Measurements from ENCODE around the gene METTL25B. TPM values are rescaled to one million over a fixed set of nuclear protein-coding genes. Genes with fewer than 3 reads are reported as not detected.

METTL25B gene
- total and polyA plus RNA-seq, 2 of the 13 experiments (the other 11 are each of a cell fraction or from before 2014, with no cell fraction given) = 11.9 to 24.0 TPM

GRCh38 chr1:156740237-156740740 lies 12.0 kb downstream of the METTL25B start:
- peaks cover 11% of the 10 kb centered on the region for H3K79me2 ChIP-seq (ENCODE audit: insufficient read depth, low read length)
- POLR2A ChIA-PET = interaction anchor here (0.7 to 3.3 kb wide), 9 partner anchors 8 to 79 kb away, joined by 3 to 125 read pairs (median 10); partner anchors contain the start of genes HDGF, ISG20L2, METTL25B and NES

More at GRCh38 chr1:156740237-156740740, 12.0 kb downstream of the METTL25B start:
- peak; percentile 1; the same call in 2 of the 3 replicates for ATAC-seq
- Histone ChIP-seq H2AFZ (ENCODE audit: low read length) (no peak overlapping the region), H3K36me3 (replicated peaks in 1 of 2; ENCODE audit: control insufficient read depth in 1 of 2, insufficient read depth in 2 of 2, low read length in 2 of 2) (peaks cover 10 to 33% of the 10 kb centered on the region in 2 experiments; a peak in 4 of 5 replicates), H3K4me1 (ENCODE audit: insufficient read depth, low read length) (peaks cover 16% of the 10 kb centered on the region), H3K4me3 (replicated peaks in 1 of 3; ENCODE audit: insufficient read depth in 1 of 3, low read depth in 2 of 3, low read length in 3 of 3) (peak overlapping the region; percentile 78 to 93 (median 81)), H3K27ac (ENCODE audit: extremely low read length, insufficient read depth, low read length) (peak overlapping the region; percentile 83), H3K9me3 (ENCODE audit: low read length) (no peaks in the 10 kb centered on the region), H3K27me3 (ENCODE audit: control insufficient read depth in 1 of 2, insufficient read depth in 2 of 2, low read length in 2 of 2) (no peaks in the 10 kb centered on the region; a peak in 1 of 5 replicates), H3K4me2 (ENCODE audit: low read depth, low read length) (peak overlapping the region; percentile 98), H4K20me1 (ENCODE audit: insufficient read depth, low read length) (no peaks in the 10 kb centered on the region), H3K9ac (ENCODE audit: insufficient read depth, low read depth, low read length) (peak overlapping the region; percentile 91)
- 11% methylated on average over 4 of the region's 7 CpGs for WGBS (ENCODE audit: low lambda C conversion rate)
- CTCF ChIA-PET (ENCODE audit: low intra/inter-chr PET ratio, low total read pairs) = no interaction called here
- intact Hi-C loops (cut with micrococcal nuclease; ENCODE audit: unreplicated experiment) (no loop called here), in situ Hi-C loops (cut with HindIII; ENCODE audit: extremely low pct_ligation_motif_present, low pct_unique_long_range_greater_than_20kb) (no loop called here)
- no peak for DNase-seq (ENCODE audit: low spot score)
- FAIRE-seq = no peak
- TF ChIP-seq, protein P1, sequence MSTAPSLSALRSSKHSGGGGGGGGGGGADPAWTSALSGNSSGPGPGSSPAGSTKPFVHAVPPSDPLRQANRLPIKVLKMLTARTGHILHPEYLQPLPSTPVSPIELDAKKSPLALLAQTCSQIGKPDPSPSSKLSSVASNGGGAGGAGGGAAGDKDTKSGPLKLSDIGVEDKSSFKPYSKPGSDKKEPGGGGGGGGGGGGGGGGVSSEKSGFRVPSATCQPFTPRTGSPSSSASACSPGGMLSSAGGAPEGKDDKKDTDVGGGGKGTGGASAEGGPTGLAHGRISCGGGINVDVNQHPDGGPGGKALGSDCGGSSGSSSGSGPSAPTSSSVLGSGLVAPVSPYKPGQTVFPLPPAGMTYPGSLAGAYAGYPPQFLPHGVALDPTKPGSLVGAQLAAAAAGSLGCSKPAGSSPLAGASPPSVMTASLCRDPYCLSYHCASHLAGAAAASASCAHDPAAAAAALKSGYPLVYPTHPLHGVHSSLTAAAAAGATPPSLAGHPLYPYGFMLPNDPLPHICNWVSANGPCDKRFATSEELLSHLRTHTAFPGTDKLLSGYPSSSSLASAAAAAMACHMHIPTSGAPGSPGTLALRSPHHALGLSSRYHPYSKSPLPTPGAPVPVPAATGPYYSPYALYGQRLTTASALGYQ (CRISPR knock-in tag; IDR thresholded peaks at IDR 0.05) = no peak
- TF ChIP-seq ZNF496 (CRISPR knock-in tag; IDR thresholded peaks at IDR 0.05; ENCODE audit: insufficient replicate concordance) = no peak
- TF ChIP-seq MAFK (conservative IDR thresholded peaks at IDR 0.05 in 1 of 2, IDR thresholded peaks at IDR 0.05 in 1 of 2; ENCODE audit: low read length in 2 of 2) = peak; percentile 51 to 69; a peak in 2 of 4 replicates
- no peak for TF ChIP-seq ZNF713 (CRISPR knock-in tag; IDR thresholded peaks at IDR 0.05)
- TF ChIP-seq ZNF629 (CRISPR knock-in tag; conservative IDR thresholded peaks at IDR 0.05) = peak; percentile 63
- no peak for TF ChIP-seq ZNF432 (CRISPR knock-in tag; IDR thresholded peaks at IDR 0.05; ENCODE audit: borderline replicate concordance)
- peak; percentile 64; the same call in 1 of the 2 replicates for TF ChIP-seq MAFF (IDR thresholded peaks at IDR 0.05; ENCODE audit: low read depth, low read length)
- no peak for TF ChIP-seq ELF1 (CRISPR knock-in tag; IDR thresholded peaks at IDR 0.05)
- 0 out of 2 replicates have a peak, but pooled peaks have one; percentile 14 for TF ChIP-seq ZNF724P (CRISPR knock-in tag; IDR thresholded peaks at IDR 0.05; ENCODE audit: borderline replicate concordance)
- TF ChIP-seq SMYD3 (CRISPR knock-in tag; IDR thresholded peaks at IDR 0.05) = no peak
- no peak for TF ChIP-seq FOXA3 (CRISPR knock-in tag; IDR thresholded peaks at IDR 0.05)
- TF ChIP-seq ATF1 (CRISPR knock-in tag; IDR thresholded peaks at IDR 0.05) = no peak
- TF ChIP-seq NKX3-1 (CRISPR knock-in tag; IDR thresholded peaks at IDR 0.05) = 0 out of 2 replicates have a peak, but pooled peaks have one; percentile 10
- no peak for TF ChIP-seq ZNF431 (CRISPR knock-in tag; IDR thresholded peaks at IDR 0.05; ENCODE audit: borderline replicate concordance, low read depth)
- no peak for TF ChIP-seq PCBP1 (IDR thresholded peaks at IDR 0.05; ENCODE audit: borderline replicate concordance, low read depth, low read length)
- TF ChIP-seq, protein P2, sequence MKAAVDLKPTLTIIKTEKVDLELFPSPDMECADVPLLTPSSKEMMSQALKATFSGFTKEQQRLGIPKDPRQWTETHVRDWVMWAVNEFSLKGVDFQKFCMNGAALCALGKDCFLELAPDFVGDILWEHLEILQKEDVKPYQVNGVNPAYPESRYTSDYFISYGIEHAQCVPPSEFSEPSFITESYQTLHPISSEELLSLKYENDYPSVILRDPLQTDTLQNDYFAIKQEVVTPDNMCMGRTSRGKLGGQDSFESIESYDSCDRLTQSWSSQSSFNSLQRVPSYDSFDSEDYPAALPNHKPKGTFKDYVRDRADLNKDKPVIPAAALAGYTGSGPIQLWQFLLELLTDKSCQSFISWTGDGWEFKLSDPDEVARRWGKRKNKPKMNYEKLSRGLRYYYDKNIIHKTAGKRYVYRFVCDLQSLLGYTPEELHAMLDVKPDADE (CRISPR knock-in tag; IDR thresholded peaks at IDR 0.05) = no peak
- BruUV-seq (replicated peaks) = TSS peak; percentile 26

All from HepG2 (cell line).